ENCODE results near the gene GALNT2.

GALNT2 gene

DNA sequence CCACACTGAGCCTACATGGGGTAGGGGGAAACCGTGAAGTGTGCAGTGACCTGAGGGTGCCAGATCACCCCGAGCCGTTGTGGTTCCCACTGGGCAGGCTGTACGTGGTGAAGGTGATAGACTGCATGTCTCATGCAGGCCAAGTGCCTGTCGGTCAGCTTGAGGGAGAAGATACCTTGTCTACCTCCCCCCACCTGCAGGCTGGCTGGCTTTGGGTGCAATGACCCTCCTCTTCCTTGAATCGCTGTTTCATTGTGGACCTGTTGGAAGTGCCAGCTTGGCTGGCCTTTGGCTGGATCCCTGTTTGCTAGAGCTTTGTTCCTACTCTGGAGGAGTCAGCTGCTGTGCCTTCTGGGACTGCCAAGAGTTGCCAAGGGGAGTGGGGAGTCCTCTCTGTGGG, 92.5 kb downstream of the GALNT2 start:
- TF ChIP-seq ZNF565 (CRISPR knock-in tag; conservative IDR thresholded peaks at IDR 0.05; ENCODE audit: low read depth) (no peak), ESRRG (CRISPR knock-in tag; IDR thresholded peaks at IDR 0.05) (no peak)
- ATAC-seq, result no peak

DNA sequence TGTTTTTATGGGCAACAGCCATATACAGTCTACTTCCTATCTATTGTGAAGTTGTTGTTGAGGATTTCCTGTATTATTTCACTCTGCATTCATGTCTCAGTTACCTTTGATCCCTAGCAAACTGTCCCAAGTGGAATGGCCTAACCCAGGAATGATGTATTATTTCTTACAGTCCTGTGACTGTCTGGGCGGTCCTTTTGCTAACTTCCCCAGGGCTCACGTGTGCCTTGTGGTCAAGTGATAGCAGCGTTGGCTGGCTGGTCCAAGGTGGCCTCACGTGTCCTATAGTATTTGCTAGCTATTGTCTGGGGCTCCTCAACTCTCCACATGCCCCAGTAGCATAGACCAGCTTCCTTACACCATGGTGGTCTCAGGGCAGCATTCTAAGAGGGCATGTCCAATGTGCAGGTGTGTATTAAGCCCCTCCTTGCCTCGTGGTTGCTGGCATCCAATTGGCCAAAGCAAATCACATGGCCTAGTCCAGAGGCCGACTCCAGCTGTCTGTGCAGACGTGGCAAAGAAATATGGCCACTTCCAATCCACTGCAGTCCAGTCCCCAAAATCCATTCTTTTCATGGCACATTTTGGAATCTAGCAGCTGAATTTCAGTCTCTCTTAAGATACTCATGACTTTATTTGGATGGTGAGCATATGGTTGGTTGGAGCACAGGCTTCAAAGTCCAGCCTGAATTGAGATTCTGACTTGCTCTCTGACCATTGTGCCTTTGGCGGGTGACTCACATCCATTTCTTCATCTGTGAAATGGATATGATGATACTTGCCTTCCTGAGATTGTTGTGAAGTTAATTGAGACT, 94.1 kb downstream of the GALNT2 start:
- ATAC-seq, result no peak

DNA sequence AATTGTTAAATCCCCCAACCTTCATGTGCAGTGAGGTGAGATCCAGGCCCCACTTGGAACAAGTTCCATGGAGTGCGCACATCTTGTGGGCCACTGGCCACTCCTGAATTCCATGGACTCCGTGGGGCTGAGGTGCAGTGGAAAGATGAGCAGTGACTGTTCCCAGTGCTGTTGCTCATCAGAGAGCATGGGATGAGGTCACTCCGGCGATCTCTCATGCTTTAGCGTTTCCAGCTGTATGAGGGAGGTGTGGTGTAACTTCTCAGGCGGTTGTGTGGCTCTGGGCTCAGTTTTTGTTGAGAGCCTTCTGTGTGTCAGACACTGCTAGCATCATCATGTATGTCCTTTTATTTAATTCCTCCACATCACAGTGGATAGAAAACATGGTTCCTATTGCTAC, 96.2 kb downstream of the GALNT2 start:
- TF ChIP-seq ZNF565 (CRISPR knock-in tag; conservative IDR thresholded peaks at IDR 0.05; ENCODE audit: low read depth), result no peak
- no peak for TF ChIP-seq ZNF70 (CRISPR knock-in tag; IDR thresholded peaks at IDR 0.05)
- TF ChIP-seq ZC3H10 (CRISPR knock-in tag; IDR thresholded peaks at IDR 0.05), result no peak
- peak; percentile 56 for ATAC-seq

More for the DNA sequence above, 94.1 kb downstream of the GALNT2 start:
- no peak for TF ChIP-seq RARB (CRISPR knock-in tag; IDR thresholded peaks at IDR 0.05)
- TF ChIP-seq ESRRG (CRISPR knock-in tag; IDR thresholded peaks at IDR 0.05), result no peak
- no peak for TF ChIP-seq ARNTL (CRISPR knock-in tag; IDR thresholded peaks at IDR 0.05; ENCODE audit: borderline replicate concordance, low read depth)
- TF ChIP-seq, protein P1, sequence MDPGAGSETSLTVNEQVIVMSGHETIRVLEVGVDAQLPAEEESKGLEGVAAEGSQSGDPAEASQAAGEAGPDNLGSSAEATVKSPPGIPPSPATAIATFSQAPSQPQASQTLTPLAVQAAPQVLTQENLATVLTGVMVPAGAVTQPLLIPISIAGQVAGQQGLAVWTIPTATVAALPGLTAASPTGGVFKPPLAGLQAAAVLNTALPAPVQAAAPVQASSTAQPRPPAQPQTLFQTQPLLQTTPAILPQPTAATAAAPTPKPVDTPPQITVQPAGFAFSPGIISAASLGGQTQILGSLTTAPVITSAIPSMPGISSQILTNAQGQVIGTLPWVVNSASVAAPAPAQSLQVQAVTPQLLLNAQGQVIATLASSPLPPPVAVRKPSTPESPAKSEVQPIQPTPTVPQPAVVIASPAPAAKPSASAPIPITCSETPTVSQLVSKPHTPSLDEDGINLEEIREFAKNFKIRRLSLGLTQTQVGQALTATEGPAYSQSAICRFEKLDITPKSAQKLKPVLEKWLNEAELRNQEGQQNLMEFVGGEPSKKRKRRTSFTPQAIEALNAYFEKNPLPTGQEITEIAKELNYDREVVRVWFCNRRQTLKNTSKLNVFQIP (CRISPR knock-in tag; IDR thresholded peaks at IDR 0.05; ENCODE audit: borderline replicate concordance, low read depth), result no peak
- TF ChIP-seq ZNF565 (CRISPR knock-in tag; conservative IDR thresholded peaks at IDR 0.05; ENCODE audit: low read depth), result no peak
- no peak for TF ChIP-seq ZFP30 (CRISPR knock-in tag; IDR thresholded peaks at IDR 0.05)
- TF ChIP-seq TOX (CRISPR knock-in tag; IDR thresholded peaks at IDR 0.05; ENCODE audit: borderline replicate concordance), result no peak
- TF ChIP-seq, protein P2, sequence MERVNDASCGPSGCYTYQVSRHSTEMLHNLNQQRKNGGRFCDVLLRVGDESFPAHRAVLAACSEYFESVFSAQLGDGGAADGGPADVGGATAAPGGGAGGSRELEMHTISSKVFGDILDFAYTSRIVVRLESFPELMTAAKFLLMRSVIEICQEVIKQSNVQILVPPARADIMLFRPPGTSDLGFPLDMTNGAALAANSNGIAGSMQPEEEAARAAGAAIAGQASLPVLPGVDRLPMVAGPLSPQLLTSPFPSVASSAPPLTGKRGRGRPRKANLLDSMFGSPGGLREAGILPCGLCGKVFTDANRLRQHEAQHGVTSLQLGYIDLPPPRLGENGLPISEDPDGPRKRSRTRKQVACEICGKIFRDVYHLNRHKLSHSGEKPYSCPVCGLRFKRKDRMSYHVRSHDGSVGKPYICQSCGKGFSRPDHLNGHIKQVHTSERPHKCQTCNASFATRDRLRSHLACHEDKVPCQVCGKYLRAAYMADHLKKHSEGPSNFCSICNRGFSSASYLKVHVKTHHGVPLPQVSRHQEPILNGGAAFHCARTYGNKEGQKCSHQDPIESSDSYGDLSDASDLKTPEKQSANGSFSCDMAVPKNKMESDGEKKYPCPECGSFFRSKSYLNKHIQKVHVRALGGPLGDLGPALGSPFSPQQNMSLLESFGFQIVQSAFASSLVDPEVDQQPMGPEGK (CRISPR knock-in tag; IDR thresholded peaks at IDR 0.05; ENCODE audit: borderline replicate concordance), result no peak
- TF ChIP-seq CSDC2 (CRISPR knock-in tag; IDR thresholded peaks at IDR 0.05), result no peak
- no peak for TF ChIP-seq GLIS3 (CRISPR knock-in tag; IDR thresholded peaks at IDR 0.05)
- TF ChIP-seq BACH2 (CRISPR knock-in tag; IDR thresholded peaks at IDR 0.05; ENCODE audit: borderline replicate concordance), result no peak
- no peak for TF ChIP-seq PPARA (CRISPR knock-in tag; IDR thresholded peaks at IDR 0.05; ENCODE audit: borderline replicate concordance)
- TF ChIP-seq SNAI2 (CRISPR knock-in tag; IDR thresholded peaks at IDR 0.05), result no peak
- TF ChIP-seq, protein P3, sequence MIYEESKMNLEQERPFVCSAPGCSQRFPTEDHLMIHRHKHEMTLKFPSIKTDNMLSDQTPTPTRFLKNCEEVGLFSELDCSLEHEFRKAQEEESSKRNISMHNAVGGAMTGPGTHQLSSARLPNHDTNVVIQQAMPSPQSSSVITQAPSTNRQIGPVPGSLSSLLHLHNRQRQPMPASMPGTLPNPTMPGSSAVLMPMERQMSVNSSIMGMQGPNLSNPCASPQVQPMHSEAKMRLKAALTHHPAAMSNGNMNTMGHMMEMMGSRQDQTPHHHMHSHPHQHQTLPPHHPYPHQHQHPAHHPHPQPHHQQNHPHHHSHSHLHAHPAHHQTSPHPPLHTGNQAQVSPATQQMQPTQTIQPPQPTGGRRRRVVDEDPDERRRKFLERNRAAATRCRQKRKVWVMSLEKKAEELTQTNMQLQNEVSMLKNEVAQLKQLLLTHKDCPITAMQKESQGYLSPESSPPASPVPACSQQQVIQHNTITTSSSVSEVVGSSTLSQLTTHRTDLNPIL (CRISPR knock-in tag; IDR thresholded peaks at IDR 0.05; ENCODE audit: low read depth), result no peak
- no peak for TF ChIP-seq TCF4 (CRISPR knock-in tag; IDR thresholded peaks at IDR 0.05; ENCODE audit: borderline replicate concordance)
- TF ChIP-seq ZNF70 (CRISPR knock-in tag; IDR thresholded peaks at IDR 0.05), result no peak

DNA sequence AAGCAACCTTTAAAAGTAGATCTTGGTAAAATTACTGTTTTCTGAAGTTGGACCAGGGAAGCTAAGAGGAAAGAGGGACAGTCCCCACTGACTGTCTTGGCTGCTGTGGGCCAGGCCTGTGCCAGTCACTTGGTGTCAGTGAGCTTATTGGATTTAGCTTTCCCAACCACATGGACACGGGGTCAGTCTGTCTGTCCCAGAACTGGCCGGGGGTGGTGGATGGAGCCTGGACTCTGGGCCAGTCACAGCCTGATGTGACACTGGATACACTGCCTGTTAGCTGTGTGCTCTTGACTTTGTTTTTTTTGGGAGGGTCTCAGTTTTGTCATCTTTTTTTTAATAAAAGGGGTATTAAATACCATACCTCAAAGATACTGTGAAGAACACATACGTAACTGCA, 96.7 kb downstream of the GALNT2 start:
- TF ChIP-seq ISL1 (CRISPR knock-in tag; IDR thresholded peaks at IDR 0.05), result no peak
- TF ChIP-seq RARB (CRISPR knock-in tag; IDR thresholded peaks at IDR 0.05), result no peak
- no peak for TF ChIP-seq GLIS3 (CRISPR knock-in tag; IDR thresholded peaks at IDR 0.05)
- TF ChIP-seq, protein P3 (CRISPR knock-in tag; IDR thresholded peaks at IDR 0.05; ENCODE audit: low read depth), result no peak
- TF ChIP-seq ZNF70 (CRISPR knock-in tag; IDR thresholded peaks at IDR 0.05), result no peak
- no peak for TF ChIP-seq ARNTL (CRISPR knock-in tag; IDR thresholded peaks at IDR 0.05; ENCODE audit: borderline replicate concordance, low read depth)
- TF ChIP-seq, protein P4, sequence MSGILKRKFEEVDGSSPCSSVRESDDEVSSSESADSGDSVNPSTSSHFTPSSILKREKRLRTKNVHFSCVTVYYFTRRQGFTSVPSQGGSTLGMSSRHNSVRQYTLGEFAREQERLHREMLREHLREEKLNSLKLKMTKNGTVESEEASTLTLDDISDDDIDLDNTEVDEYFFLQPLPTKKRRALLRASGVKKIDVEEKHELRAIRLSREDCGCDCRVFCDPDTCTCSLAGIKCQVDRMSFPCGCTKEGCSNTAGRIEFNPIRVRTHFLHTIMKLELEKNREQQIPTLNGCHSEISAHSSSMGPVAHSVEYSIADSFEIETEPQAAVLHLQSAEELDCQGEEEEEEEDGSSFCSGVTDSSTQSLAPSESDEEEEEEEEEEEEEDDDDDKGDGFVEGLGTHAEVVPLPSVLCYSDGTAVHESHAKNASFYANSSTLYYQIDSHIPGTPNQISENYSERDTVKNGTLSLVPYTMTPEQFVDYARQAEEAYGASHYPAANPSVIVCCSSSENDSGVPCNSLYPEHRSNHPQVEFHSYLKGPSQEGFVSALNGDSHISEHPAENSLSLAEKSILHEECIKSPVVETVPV (CRISPR knock-in tag; IDR thresholded peaks at IDR 0.05), result no peak
- TF ChIP-seq TOX (CRISPR knock-in tag; IDR thresholded peaks at IDR 0.05; ENCODE audit: borderline replicate concordance), result no peak
- TF ChIP-seq ZFP30 (CRISPR knock-in tag; IDR thresholded peaks at IDR 0.05), result no peak
- TF ChIP-seq, protein P1 (CRISPR knock-in tag; IDR thresholded peaks at IDR 0.05; ENCODE audit: borderline replicate concordance, low read depth), result no peak
- no peak for TF ChIP-seq PPARA (CRISPR knock-in tag; IDR thresholded peaks at IDR 0.05; ENCODE audit: borderline replicate concordance)
- no peak for TF ChIP-seq ZNF565 (CRISPR knock-in tag; conservative IDR thresholded peaks at IDR 0.05; ENCODE audit: low read depth)
- no peak for TF ChIP-seq ZNF8 (CRISPR knock-in tag; IDR thresholded peaks at IDR 0.05)
- no peak for TF ChIP-seq OSR1 (CRISPR knock-in tag; IDR thresholded peaks at IDR 0.05)
- no peak for TF ChIP-seq SNAI2 (CRISPR knock-in tag; IDR thresholded peaks at IDR 0.05)
- ATAC-seq, result no peak
